CD4-positive, alpha-beta T cell treated with Interleukin-2 at 100 ng/mL for 4 hours (primary cell): Measurements from ENCODE around the gene AMMECR1.
"Not testable (repeated sequence)": the region's sequence is repeated elsewhere in the genome, so short reads cannot be mapped to it uniquely, and the experiment has no call there.

Source experiments
- DNase-seq: peaks from one replicate; pipeline ENCODE4 v3.0.0-alpha.2; 2020; ENCODE audit warnings: low spot score

The AMMECR1 gene

GRCh38 chrX:110168585-110168984 is 149.3 kb downstream of the AMMECR1 start:
- no peak for DNase-seq

- DNase-seq = peak; percentile 46
Measured at GRCh38 chrX:110167952-110168451, 149.9 kb downstream of the AMMECR1 start.

GRCh38 chrX:110163488-110163887 is 154.4 kb downstream of the AMMECR1 start:
- DNase-seq = no peak

GRCh38 chrX:110162867-110163266 is 155.0 kb downstream of the AMMECR1 start:
- no peak for DNase-seq

- DNase-seq = no peak
Measured at GRCh38 chrX:110162131-110162530, 155.8 kb downstream of the AMMECR1 start.

GRCh38 chrX:110161361-110161686 is 156.6 kb downstream of the AMMECR1 start:
- DNase-seq = no peak

- DNase-seq = no peak
Measured at GRCh38 chrX:110159865-110160264, 158.0 kb downstream of the AMMECR1 start.

- no peak for DNase-seq
Measured at GRCh38 chrX:110159235-110159634, 158.7 kb downstream of the AMMECR1 start.

- DNase-seq = no peak
Measured at GRCh38 chrX:110157444-110157843, 160.4 kb downstream of the AMMECR1 start.

- DNase-seq = peak; percentile 47
Measured at GRCh38 chrX:110156167-110156754, 161.6 kb downstream of the AMMECR1 start.

- no peak for DNase-seq
Measured at GRCh38 chrX:110155759-110156158, 162.1 kb downstream of the AMMECR1 start.

- not testable (repeated sequence) for DNase-seq
Measured at GRCh38 chrX:110154328-110154727, 163.6 kb downstream of the AMMECR1 start.

- DNase-seq = no peak
Measured at GRCh38 chrX:110153896-110154295, 164.0 kb downstream of the AMMECR1 start.

- DNase-seq = no peak
Measured at GRCh38 chrX:110153244-110153643, 164.6 kb downstream of the AMMECR1 start.

GRCh38 chrX:110146521-110146920 is 171.4 kb downstream of the AMMECR1 start:
- DNase-seq = peak; percentile 51

GRCh38 chrX:110145854-110146253 is 172.0 kb downstream of the AMMECR1 start:
- peak; percentile 13 for DNase-seq

- no peak for DNase-seq
Measured at GRCh38 chrX:110145311-110145710, 172.6 kb downstream of the AMMECR1 start.
